ENCODE measurements around the gene L2HGDH. TPM values are rescaled to one million over a fixed set of nuclear protein-coding genes. Genes with fewer than 3 reads are reported as not detected.

The L2HGDH gene
- total RNA-seq, 1 donor from 2014 or later, result 11.0 TPM

DNA sequence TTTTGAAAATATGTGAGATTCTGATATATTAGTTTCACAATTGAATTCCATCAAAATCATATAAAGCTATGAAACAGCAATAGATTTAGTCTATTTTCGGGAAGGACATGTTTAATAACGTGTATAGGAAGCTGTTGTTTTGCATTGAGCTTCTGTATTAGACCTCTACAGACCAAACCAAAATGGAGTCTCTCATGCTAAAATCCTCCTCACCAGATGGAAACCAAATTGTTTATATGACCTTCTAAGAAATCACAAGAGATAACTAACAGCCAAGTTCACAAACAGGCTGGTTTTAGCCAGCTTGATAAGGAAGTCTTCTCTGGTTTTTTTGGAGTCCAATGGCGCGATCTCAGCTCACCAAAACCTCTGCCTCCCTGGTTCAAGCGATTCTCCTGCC, 23.9 kb downstream of the L2HGDH start:
- peaks cover 3% of the 10 kb centered on the region for H3K9me3 Mint-ChIP-seq
- DNase-seq (ENCODE audit: low spot score in 2 of 2, unreplicated experiment in 2 of 2), result no peak
- H3K4me3 Mint-ChIP-seq, result no peak overlapping the region
- H3K4me1 Mint-ChIP-seq, result no peaks in the 10 kb centered on the region
- TF ChIP-seq, protein P1, sequence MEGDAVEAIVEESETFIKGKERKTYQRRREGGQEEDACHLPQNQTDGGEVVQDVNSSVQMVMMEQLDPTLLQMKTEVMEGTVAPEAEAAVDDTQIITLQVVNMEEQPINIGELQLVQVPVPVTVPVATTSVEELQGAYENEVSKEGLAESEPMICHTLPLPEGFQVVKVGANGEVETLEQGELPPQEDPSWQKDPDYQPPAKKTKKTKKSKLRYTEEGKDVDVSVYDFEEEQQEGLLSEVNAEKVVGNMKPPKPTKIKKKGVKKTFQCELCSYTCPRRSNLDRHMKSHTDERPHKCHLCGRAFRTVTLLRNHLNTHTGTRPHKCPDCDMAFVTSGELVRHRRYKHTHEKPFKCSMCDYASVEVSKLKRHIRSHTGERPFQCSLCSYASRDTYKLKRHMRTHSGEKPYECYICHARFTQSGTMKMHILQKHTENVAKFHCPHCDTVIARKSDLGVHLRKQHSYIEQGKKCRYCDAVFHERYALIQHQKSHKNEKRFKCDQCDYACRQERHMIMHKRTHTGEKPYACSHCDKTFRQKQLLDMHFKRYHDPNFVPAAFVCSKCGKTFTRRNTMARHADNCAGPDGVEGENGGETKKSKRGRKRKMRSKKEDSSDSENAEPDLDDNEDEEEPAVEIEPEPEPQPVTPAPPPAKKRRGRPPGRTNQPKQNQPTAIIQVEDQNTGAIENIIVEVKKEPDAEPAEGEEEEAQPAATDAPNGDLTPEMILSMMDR (IDR thresholded peaks at IDR 0.05; ENCODE audit: unreplicated experiment), result no peak
- H3K27ac Mint-ChIP-seq, result no peak overlapping the region
- H3K36me3 Mint-ChIP-seq, result peaks cover 16% of the 10 kb centered on the region
- no peaks in the 10 kb centered on the region for H3K27me3 Mint-ChIP-seq (ENCODE audit: low read depth)

DNA sequence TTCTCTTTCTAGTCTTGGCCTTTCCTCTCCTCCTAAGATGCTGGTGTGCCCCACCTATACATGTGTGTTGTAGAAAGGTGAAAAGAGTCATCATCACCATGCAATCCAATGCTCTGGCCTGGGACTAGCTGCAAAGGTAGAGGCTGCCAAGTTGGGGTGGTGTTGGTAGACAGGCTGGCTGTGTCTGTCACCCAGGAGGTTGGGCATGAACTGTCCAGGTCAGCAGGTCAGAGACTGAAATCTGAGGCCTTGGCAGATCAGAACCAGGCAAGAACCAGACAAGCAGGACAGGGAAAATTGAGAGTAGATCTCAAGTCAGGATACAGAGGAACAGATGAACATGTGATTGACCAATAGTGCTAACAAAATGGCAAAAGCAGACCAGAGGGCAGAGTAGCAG, 26.2 kb downstream of the L2HGDH start:
- H3K4me1 Mint-ChIP-seq, result no peaks in the 10 kb centered on the region
- no peaks in the 10 kb centered on the region for H3K9me3 Mint-ChIP-seq
- H3K27ac Mint-ChIP-seq, result no peak overlapping the region
- H3K4me3 Mint-ChIP-seq, result no peak overlapping the region
- no peaks in the 10 kb centered on the region for H3K27me3 Mint-ChIP-seq (ENCODE audit: low read depth)
- no peak for DNase-seq (ENCODE audit: low spot score in 2 of 2, unreplicated experiment in 2 of 2)
- TF ChIP-seq, protein P1 (IDR thresholded peaks at IDR 0.05; ENCODE audit: unreplicated experiment), result no peak
- H3K36me3 Mint-ChIP-seq, result peaks cover 15% of the 10 kb centered on the region

DNA sequence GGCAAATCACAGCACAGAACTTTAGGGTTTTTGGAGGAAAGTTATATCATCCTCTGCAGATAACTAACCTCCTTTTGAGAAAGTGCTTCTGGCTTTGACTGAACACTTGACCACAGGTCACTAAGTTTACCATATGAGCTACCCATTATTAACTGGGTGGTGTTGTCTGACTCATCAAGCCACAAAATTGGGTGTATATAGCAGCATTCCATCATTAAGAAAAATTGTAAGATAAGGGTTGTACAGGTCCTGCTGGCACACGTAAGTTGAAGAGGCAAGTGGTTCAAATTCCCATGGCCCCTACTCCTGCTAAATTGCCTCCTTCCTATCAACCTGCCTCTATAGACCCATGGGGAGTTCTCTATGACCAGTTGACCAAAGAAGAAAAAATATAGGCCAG, 39.5 kb downstream of the L2HGDH start:
- Mint-ChIP-seq H3K4me1 (no peaks in the 10 kb centered on the region), H3K4me3 (no peak overlapping the region), H3K27me3 (ENCODE audit: low read depth) (no peaks in the 10 kb centered on the region), H3K36me3 (peaks cover 23% of the 10 kb centered on the region), H3K9me3 (peaks cover 10% of the 10 kb centered on the region), H3K27ac (no peak overlapping the region)
- TF ChIP-seq, protein P1 (IDR thresholded peaks at IDR 0.05; ENCODE audit: unreplicated experiment), result no peak
- no peak for DNase-seq (ENCODE audit: low spot score in 2 of 2, unreplicated experiment in 2 of 2)

DNA sequence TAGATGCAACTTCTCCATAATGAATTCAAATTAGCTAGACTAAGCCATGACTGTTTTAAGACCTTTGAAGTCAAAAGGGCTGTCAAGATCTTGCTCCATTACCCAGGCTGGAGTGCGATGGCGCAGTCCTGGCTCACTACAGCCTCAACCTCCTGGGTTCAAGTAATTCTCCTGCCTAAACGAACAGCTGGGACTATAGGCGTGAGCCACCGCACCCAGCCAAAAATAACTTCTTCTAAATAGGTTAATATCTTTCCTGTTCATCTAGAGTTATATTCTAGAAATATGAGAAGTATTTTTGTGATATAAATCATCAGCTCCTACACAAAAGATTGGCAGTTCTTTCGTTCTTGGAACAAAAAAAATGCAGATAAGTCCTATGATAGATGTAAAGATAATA, 41.1 kb downstream of the L2HGDH start:
- Mint-ChIP-seq H3K27me3 (ENCODE audit: low read depth) (no peaks in the 10 kb centered on the region), H3K27ac (no peak overlapping the region), H3K4me1 (no peaks in the 10 kb centered on the region), H3K9me3 (peaks cover 10% of the 10 kb centered on the region), H3K4me3 (no peak overlapping the region), H3K36me3 (peaks cover 17% of the 10 kb centered on the region)
- TF ChIP-seq, protein P1 (IDR thresholded peaks at IDR 0.05; ENCODE audit: unreplicated experiment), result no peak
- no peak for DNase-seq (ENCODE audit: low spot score in 2 of 2, unreplicated experiment in 2 of 2)

DNA sequence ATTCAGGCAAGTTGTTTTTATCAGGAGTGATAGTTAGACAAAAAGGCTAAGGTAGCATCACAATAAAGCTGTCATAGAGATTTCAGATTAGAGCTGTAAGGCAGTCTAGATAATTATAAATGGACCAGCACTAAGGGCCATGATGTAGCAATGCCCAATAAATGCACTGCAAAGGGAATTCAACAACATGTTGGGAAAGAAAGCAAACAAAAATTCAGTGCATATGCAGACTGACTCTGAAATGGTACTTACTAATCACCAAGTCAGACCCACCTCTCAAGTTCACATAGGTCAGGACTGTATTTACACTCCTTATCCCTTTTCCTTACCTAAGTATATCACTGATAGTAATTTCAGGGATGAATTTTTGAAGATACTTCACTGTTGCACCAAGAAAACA, 47.0 kb downstream of the L2HGDH start:
- no peaks in the 10 kb centered on the region for H3K9me3 Mint-ChIP-seq
- no peak overlapping the region for H3K4me3 Mint-ChIP-seq
- DNase-seq (ENCODE audit: low spot score in 2 of 2, unreplicated experiment in 2 of 2), result no peak
- H3K4me1 Mint-ChIP-seq, result peaks cover 5% of the 10 kb centered on the region
- H3K36me3 Mint-ChIP-seq, result peaks cover 7% of the 10 kb centered on the region
- H3K27me3 Mint-ChIP-seq (ENCODE audit: low read depth), result no peaks in the 10 kb centered on the region
- TF ChIP-seq, protein P1 (IDR thresholded peaks at IDR 0.05; ENCODE audit: unreplicated experiment), result no peak
- no peak overlapping the region for H3K27ac Mint-ChIP-seq

DNA sequence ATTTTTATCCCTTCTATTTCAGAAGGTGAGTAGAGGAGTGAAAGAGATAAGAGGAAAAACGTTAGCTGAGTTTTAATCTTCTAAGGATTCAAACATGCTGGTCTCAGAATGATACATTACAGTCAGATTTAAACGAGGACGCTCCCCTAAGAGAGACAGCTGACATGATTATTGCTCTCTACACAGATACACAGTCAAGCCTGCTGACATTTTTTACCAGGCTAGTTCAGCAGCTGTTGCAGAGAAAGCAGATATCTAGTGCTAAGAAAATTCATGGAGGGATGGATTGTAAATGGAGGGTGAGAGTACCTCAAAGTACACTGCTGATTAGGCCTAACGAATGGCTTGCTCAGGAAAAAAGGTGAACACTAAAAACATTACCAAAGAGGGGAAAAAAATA, 48.7 kb downstream of the L2HGDH start:
- DNase-seq (ENCODE audit: low spot score in 2 of 2, unreplicated experiment in 2 of 2), result no peak
- Mint-ChIP-seq H3K27me3 (ENCODE audit: low read depth) (no peaks in the 10 kb centered on the region), H3K4me1 (peaks cover 5% of the 10 kb centered on the region), H3K9me3 (no peaks in the 10 kb centered on the region), H3K4me3 (no peak overlapping the region), H3K36me3 (peaks cover 4% of the 10 kb centered on the region), H3K27ac (peak overlapping the region; percentile 7)
- TF ChIP-seq, protein P1 (IDR thresholded peaks at IDR 0.05; ENCODE audit: unreplicated experiment), result no peak

All from mesothelial cell of epicardium (in vitro differentiated cells).